GM19099 (cell line): Measurements from ENCODE around the gene ENGASE.

Source experiments
- POLR2A ChIP-seq: IDR thresholded peaks from 3 replicates; pipeline ENCODE4 v1.6.1; 2011; ENCODE audit warnings: low read depth; ENCODE audit not compliant: insufficient read length; ENCODE audit errors: extremely low read depth

ENGASE gene

GRCh38 chr17:79088247-79088996 is 13.8 kb downstream of the ENGASE start:
- no peak for TF ChIP-seq POLR2A

GRCh38 chr17:79088997-79089328 is 14.3 kb downstream of the ENGASE start:
- TF ChIP-seq POLR2A = no peak

- TF ChIP-seq POLR2A = no peak
These were observed 15.3 kb downstream of the ENGASE start for GRCh38 chr17:79089720-79090442.

GRCh38 chr17:79090443-79091225 is 16.0 kb downstream of the ENGASE start:
- TF ChIP-seq POLR2A = no peak

GRCh38 chr17:79091226-79091670 is 16.6 kb downstream of the ENGASE start:
- TF ChIP-seq POLR2A = no peak

- TF ChIP-seq POLR2A = no peak
These were observed 17.9 kb downstream of the ENGASE start for GRCh38 chr17:79092567-79092966.

GRCh38 chr17:79093270-79093669 is 18.6 kb downstream of the ENGASE start:
- TF ChIP-seq POLR2A = no peak

GRCh38 chr17:79094261-79094660 is 19.6 kb downstream of the ENGASE start:
- TF ChIP-seq POLR2A = no peak

GRCh38 chr17:79095345-79096055 is 20.9 kb downstream of the ENGASE start:
- no peak for TF ChIP-seq POLR2A

GRCh38 chr17:79096477-79096876 is 21.9 kb downstream of the ENGASE start:
- no peak for TF ChIP-seq POLR2A

- TF ChIP-seq POLR2A = no peak
These were observed 22.8 kb downstream of the ENGASE start for GRCh38 chr17:79097226-79098055.

GRCh38 chr17:79098282-79098867 is 23.8 kb downstream of the ENGASE start:
- TF ChIP-seq POLR2A = no peak

GRCh38 chr17:79100405-79100804 is 25.8 kb downstream of the ENGASE start:
- no peak for TF ChIP-seq POLR2A

GRCh38 chr17:79101111-79101673 is 26.6 kb downstream of the ENGASE start:
- TF ChIP-seq POLR2A = no peak

- no peak for TF ChIP-seq POLR2A
These were observed 27.6 kb downstream of the ENGASE start for GRCh38 chr17:79102214-79102613.
